ENCODE measurements around the gene SKOR1. TPM values are rescaled to one million over a fixed set of nuclear protein-coding genes. Genes with fewer than 3 reads are reported as not detected.

SKOR1 gene
- total and polyA plus RNA-seq, 10 of the 15 experiments (the other 5 are each of a cell fraction or from before 2014, with no cell fraction given) = 0.04 to 0.36 (median 0.10) TPM; not detected in 4

GRCh38 chr15:67839929-67840748 is 14.8 kb downstream of the SKOR1 start, which contains the start of gene RNU6-1 (continued):
- TF ChIP-seq PRDM15 (CRISPR knock-in tag; IDR thresholded peaks at IDR 0.05) (no peak), TBL1XR1 (IDR thresholded peaks at IDR 0.05; ENCODE audit: low read depth, low read length) (peak; percentile 63), BCL11A (IDR thresholded peaks at IDR 0.05; ENCODE audit: low read depth, low read length) (no peak), YBX1 (IDR thresholded peaks at IDR 0.05) (no peak), ZNF384 (IDR thresholded peaks at IDR 0.05; ENCODE audit: borderline replicate concordance, low read depth, low read length) (no peak), ZNF207 (IDR thresholded peaks at IDR 0.05; ENCODE audit: borderline replicate concordance) (no peak; the same call in 1 of the 2 replicates), BRCA1 (IDR thresholded peaks at IDR 0.05; ENCODE audit: low read depth, low read length) (no peak), MEF2A (IDR thresholded peaks at IDR 0.05; ENCODE audit: insufficient read depth, low read depth, low read length) (no peak), SREBF2 (IDR thresholded peaks at IDR 0.05; ENCODE audit: low read length) (peak; percentile 94), JUND (IDR thresholded peaks at IDR 0.05; ENCODE audit: low read depth, low read length) (no peak), BACH1 (IDR thresholded peaks at IDR 0.05; ENCODE audit: borderline replicate concordance) (peak; percentile 95)

All from GM12878 (cell line).